ENCODE data around the gene NIT2. TPM values are rescaled to one million over a fixed set of nuclear protein-coding genes. Genes with fewer than 3 reads are reported as not detected.

Gene NIT2
- total and polyA plus RNA-seq, 9 of the 15 experiments (the other 6 are each of a cell fraction or from before 2014, with no cell fraction given) = 11.4 to 62.2 (median 22.1) TPM

DNA sequence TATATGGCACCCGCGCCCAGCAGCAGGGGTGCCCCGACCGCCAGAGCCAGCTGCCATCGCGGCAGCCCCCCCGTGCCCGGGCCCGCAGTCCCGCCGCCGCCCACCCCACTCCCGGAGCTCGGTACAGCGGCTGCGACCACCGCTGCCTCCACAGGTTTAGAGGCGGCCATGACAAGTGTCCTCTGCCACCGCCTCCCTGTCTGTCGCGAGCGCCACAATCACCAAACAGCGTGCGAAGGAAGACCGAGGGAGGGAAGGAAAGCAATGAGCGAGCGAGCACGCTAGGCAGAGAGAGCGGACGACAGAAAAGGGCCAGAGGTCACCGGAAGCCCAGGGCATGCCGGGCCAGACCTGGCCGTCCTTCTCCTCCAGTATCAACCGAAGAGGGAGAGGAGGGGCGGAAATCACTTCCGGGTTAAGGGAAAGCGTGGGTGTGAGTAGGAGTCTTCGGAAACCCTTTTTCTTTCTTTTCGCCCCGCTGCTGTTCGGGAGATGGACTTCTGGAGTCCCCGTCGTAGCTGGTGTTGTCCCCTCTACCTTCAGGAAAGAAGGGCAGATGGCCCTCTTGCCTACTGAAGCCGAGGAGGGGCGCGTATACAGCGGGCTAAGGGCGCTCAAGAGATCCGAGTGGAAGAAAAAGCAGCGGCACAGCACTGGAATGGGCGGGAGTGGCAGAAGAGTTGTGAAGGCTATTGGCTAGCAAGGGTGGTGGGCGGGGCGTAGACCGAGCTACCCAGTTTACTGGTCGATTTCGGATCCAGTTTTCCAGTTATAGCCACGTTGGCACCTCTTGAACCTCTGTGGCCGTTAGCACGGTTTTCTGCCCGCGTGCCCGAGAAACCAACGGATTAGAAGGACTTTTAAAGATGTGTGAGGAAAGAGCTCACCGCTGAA, 66.5 kb downstream of the NIT2 start, which contains the start of the genes LNP1 and TOMM70 (continued):
- TF ChIP-seq, protein P1, sequence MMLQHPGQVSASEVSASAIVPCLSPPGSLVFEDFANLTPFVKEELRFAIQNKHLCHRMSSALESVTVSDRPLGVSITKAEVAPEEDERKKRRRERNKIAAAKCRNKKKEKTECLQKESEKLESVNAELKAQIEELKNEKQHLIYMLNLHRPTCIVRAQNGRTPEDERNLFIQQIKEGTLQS (IDR thresholded peaks at IDR 0.05) = no peak
- TF ChIP-seq, protein P1 (CRISPR knock-in tag; conservative IDR thresholded peaks at IDR 0.05) = no peak
- peak; percentile 12; the same call in 1 of the 2 replicates for TF ChIP-seq FOSL1 (tag; conservative IDR thresholded peaks at IDR 0.05)
- TF ChIP-seq E2F3 (CRISPR knock-in tag; IDR thresholded peaks at IDR 0.05) = no peak
- TF ChIP-seq SLC30A9 (CRISPR knock-in tag; IDR thresholded peaks at IDR 0.05) = no peak
- TF ChIP-seq HDAC1 (IDR thresholded peaks at IDR 0.05) = peak in 1 of 2 experiments; percentile 88; a peak in 2 of 4 replicates
- no peak for TF ChIP-seq MCM2 (IDR thresholded peaks at IDR 0.05; ENCODE audit: low read depth)
- no peak for TF ChIP-seq RBM15 (IDR thresholded peaks at IDR 0.05; ENCODE audit: insufficient read depth, low read length)
- TF ChIP-seq ZNF507 (tag; conservative IDR thresholded peaks at IDR 0.05) = no peak
- no peak for TF ChIP-seq ADNP (tag; IDR thresholded peaks at IDR 0.05)
- TF ChIP-seq, protein P2, sequence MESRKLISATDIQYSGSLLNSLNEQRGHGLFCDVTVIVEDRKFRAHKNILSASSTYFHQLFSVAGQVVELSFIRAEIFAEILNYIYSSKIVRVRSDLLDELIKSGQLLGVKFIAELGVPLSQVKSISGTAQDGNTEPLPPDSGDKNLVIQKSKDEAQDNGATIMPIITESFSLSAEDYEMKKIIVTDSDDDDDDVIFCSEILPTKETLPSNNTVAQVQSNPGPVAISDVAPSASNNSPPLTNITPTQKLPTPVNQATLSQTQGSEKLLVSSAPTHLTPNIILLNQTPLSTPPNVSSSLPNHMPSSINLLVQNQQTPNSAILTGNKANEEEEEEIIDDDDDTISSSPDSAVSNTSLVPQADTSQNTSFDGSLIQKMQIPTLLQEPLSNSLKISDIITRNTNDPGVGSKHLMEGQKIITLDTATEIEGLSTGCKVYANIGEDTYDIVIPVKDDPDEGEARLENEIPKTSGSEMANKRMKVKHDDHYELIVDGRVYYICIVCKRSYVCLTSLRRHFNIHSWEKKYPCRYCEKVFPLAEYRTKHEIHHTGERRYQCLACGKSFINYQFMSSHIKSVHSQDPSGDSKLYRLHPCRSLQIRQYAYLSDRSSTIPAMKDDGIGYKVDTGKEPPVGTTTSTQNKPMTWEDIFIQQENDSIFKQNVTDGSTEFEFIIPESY (CRISPR knock-in tag; IDR thresholded peaks at IDR 0.05) = no peak; the same call in 1 of the 2 replicates
- TF ChIP-seq PCBP1 (IDR thresholded peaks at IDR 0.05; ENCODE audit: low read depth, low read length, poor library complexity, severe bottlenecking) = no peak
- TF ChIP-seq, protein P3, sequence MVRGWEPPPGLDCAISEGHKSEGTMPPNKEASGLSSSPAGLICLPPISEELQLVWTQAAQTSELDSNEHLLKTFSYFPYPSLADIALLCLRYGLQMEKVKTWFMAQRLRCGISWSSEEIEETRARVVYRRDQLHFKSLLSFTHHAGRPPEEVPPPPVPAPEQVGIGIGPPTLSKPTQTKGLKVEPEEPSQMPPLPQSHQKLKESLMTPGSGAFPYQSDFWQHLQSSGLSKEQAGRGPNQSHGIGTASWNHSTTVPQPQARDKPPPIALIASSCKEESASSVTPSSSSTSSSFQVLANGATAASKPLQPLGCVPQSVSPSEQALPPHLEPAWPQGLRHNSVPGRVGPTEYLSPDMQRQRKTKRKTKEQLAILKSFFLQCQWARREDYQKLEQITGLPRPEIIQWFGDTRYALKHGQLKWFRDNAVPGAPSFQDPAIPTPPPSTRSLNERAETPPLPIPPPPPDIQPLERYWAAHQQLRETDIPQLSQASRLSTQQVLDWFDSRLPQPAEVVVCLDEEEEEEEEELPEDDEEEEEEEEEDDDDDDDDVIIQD (CRISPR knock-in tag; IDR thresholded peaks at IDR 0.05) = no peak
- TF ChIP-seq ETV1 (tag; conservative IDR thresholded peaks at IDR 0.05; ENCODE audit: low read depth) = peak; percentile 58
- no peak for TF ChIP-seq NFXL1 (CRISPR knock-in tag; IDR thresholded peaks at IDR 0.05)
- no peak for TF ChIP-seq CBX3 (IDR thresholded peaks at IDR 0.05; ENCODE audit: borderline replicate concordance in 1 of 2, low read length in 2 of 2)
- TF ChIP-seq, protein P4, sequence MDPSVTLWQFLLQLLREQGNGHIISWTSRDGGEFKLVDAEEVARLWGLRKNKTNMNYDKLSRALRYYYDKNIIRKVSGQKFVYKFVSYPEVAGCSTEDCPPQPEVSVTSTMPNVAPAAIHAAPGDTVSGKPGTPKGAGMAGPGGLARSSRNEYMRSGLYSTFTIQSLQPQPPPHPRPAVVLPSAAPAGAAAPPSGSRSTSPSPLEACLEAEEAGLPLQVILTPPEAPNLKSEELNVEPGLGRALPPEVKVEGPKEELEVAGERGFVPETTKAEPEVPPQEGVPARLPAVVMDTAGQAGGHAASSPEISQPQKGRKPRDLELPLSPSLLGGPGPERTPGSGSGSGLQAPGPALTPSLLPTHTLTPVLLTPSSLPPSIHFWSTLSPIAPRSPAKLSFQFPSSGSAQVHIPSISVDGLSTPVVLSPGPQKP (CRISPR knock-in tag; IDR thresholded peaks at IDR 0.05) = no peak
- TF ChIP-seq ZNF551 (CRISPR knock-in tag; IDR thresholded peaks at IDR 0.05) = no peak
- TF ChIP-seq, protein P5, sequence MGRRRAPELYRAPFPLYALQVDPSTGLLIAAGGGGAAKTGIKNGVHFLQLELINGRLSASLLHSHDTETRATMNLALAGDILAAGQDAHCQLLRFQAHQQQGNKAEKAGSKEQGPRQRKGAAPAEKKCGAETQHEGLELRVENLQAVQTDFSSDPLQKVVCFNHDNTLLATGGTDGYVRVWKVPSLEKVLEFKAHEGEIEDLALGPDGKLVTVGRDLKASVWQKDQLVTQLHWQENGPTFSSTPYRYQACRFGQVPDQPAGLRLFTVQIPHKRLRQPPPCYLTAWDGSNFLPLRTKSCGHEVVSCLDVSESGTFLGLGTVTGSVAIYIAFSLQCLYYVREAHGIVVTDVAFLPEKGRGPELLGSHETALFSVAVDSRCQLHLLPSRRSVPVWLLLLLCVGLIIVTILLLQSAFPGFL (CRISPR knock-in tag; IDR thresholded peaks at IDR 0.05) = no peak
- no peak for TF ChIP-seq ZFP30 (CRISPR knock-in tag; IDR thresholded peaks at IDR 0.05; ENCODE audit: borderline replicate concordance)
- TF ChIP-seq HNRNPK (IDR thresholded peaks at IDR 0.05; ENCODE audit: low read depth, low read length, poor library complexity, severe bottlenecking) = no peak
